OCI-LY3 (cell line): Measurements from ENCODE around the gene ARGLU1.

Experiments
- H2AFZ ChIP-seq: fragments of 200-600, 300-600 bp; shearing (Covaris generic); 2 replicates; pipeline ENCODE4 v1.6.0; 2014; ENCODE audit warnings: antibody characterized with exemption, low read depth, low read length
- H3K27ac ChIP-seq: fragments of 200-600, 300-600 bp; sonication (generic); 2 replicates; pipeline ENCODE4 v1.5.1; 2014; ENCODE audit warnings: mild to moderate bottlenecking, low read length, moderate library complexity, mixed read lengths
- H3K27me3 ChIP-seq: fragments of 200-600, 300-600 bp; sonication (generic); 2 replicates; pipeline ENCODE4 v1.6.1; 2014; ENCODE audit warnings: low read depth, low read length, mixed read lengths
- H3K36me3 ChIP-seq: fragments of 200-600, 300-600 bp; sonication (generic); replicated peaks from 2 replicates; pipeline ENCODE3; 2014; ENCODE audit warnings: low read depth, low read length, mixed read lengths
- H3K4me1 ChIP-seq: fragments of 300-600, 200-600 bp; sonication (generic); 2 replicates; pipeline ENCODE4 v1.6.1; 2014; ENCODE audit warnings: low read length, mixed read lengths
- H3K4me2 ChIP-seq: fragments of 200-600, 300-600 bp; sonication (generic); 2 replicates; pipeline ENCODE4 v1.6.1; 2014; ENCODE audit warnings: low read length, mixed read lengths
- H3K4me3 ChIP-seq: fragments of 300-600, 200-600 bp; sonication (generic); 2 replicates; pipeline ENCODE4 v1.5.1; 2014; ENCODE audit warnings: antibody characterized with exemption, mild to moderate bottlenecking, low read length, moderate library complexity
- H3K79me2 ChIP-seq: fragments of 300-600, 200-600 bp; shearing (Covaris generic); 2 replicates; pipeline ENCODE4 v1.6.1; 2014; ENCODE audit warnings: mild to moderate bottlenecking, low read length, mixed read lengths
- H3K9ac ChIP-seq: fragments of 300-600, 200-600 bp; shearing (Covaris generic); 2 replicates; pipeline ENCODE4 v1.6.0; 2014; ENCODE audit warnings: mild to moderate bottlenecking, low read length, moderate library complexity
- H3K9me3 ChIP-seq: fragments of 200-600, 300-600 bp; shearing (Covaris generic); 2 replicates; pipeline ENCODE4 v1.6.1; 2014; ENCODE audit warnings: low read length, mixed read lengths; ENCODE audit not compliant: insufficient read depth
- H4K20me1 ChIP-seq: fragments of 200-600, 300-600 bp; sonication (generic); 2 replicates; pipeline ENCODE4 v1.6.1; 2016; ENCODE audit warnings: low read length, mixed read lengths; ENCODE audit not compliant: insufficient read depth
- CTCF ChIP-seq: fragments of 200-600, 300-600 bp; sonication (generic); IDR thresholded peaks from 2 replicates; pipeline ENCODE4 v1.5.1; 2014; ENCODE audit warnings: antibody characterized with exemption, low read length, low read depth
- EZH2phosphoT487 ChIP-seq: fragments of 200-600 bp; shearing (Covaris generic); IDR thresholded peaks from 2 replicates; pipeline ENCODE4 v1.6.1; 2018; ENCODE audit warnings: antibody characterized with exemption, mixed run types, low read depth

Gene ARGLU1

GRCh38 chr13:106517109-106517847 is 50.7 kb downstream of the ARGLU1 start:
- H3K4me2 ChIP-seq: no peak overlapping the region
- H2AFZ ChIP-seq: no peak overlapping the region
- H3K27me3 ChIP-seq: no peaks in the 10 kb centered on the region
- H3K4me3 ChIP-seq: no peak overlapping the region
- no peaks in the 10 kb centered on the region for H4K20me1 ChIP-seq
- TF ChIP-seq EZH2phosphoT487 (no peak), CTCF (no peak)
- no peaks in the 10 kb centered on the region for H3K79me2 ChIP-seq
- no peaks in the 10 kb centered on the region for H3K36me3 ChIP-seq
- no peak overlapping the region for H3K9ac ChIP-seq
- H3K27ac ChIP-seq: no peak overlapping the region
- H3K4me1 ChIP-seq: no peaks in the 10 kb centered on the region
- H3K9me3 ChIP-seq: no peaks in the 10 kb centered on the region

- Histone ChIP-seq H3K27ac (no peak overlapping the region), H3K4me2 (no peak overlapping the region), H3K9me3 (no peaks in the 10 kb centered on the region), H4K20me1 (no peaks in the 10 kb centered on the region), H3K36me3 (no peaks in the 10 kb centered on the region), H2AFZ (no peak overlapping the region), H3K4me1 (no peaks in the 10 kb centered on the region), H3K4me3 (no peak overlapping the region), H3K27me3 (no peaks in the 10 kb centered on the region), H3K9ac (no peak overlapping the region), H3K79me2 (no peaks in the 10 kb centered on the region)
- TF ChIP-seq CTCF (no peak), EZH2phosphoT487 (no peak)
Measured at GRCh38 chr13:106515635-106516254, 52.2 kb downstream of the ARGLU1 start.

- H3K36me3 ChIP-seq: no peaks in the 10 kb centered on the region
- no peak overlapping the region for H3K27ac ChIP-seq
- H3K4me1 ChIP-seq: no peaks in the 10 kb centered on the region
- H3K9ac ChIP-seq: no peak overlapping the region
- no peak overlapping the region for H3K4me2 ChIP-seq
- H3K9me3 ChIP-seq: no peaks in the 10 kb centered on the region
- no peaks in the 10 kb centered on the region for H3K27me3 ChIP-seq
- TF ChIP-seq EZH2phosphoT487 (no peak), CTCF (no peak)
- H3K4me3 ChIP-seq: no peak overlapping the region
- no peak overlapping the region for H2AFZ ChIP-seq
- H4K20me1 ChIP-seq: no peaks in the 10 kb centered on the region
- H3K79me2 ChIP-seq: no peaks in the 10 kb centered on the region
Measured at GRCh38 chr13:106514928-106515634, 52.9 kb downstream of the ARGLU1 start.
